ENCODE results near the gene GPM6B.

GPM6B gene

DNA sequence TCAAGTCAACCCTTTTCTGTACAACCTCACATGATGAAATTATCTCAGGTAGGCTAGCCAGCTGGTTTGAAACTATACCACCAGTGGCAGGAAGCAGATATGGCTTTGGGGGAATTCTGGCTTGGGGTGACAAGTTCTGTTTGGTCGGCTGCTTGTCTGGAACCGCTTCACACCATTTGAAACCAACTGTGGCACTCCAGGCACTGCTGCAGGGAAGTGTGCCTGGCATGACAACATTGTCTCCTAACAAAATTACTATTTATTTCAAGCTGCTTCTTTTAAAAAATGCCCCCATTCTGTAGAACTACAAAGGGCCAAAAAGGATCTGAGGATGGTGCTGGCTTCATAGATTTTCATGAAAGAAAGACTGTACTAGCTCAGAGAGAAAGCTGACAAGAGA lies 37.1 kb upstream of the GPM6B start:
- TF ChIP-seq ZFX (IDR thresholded peaks at IDR 0.05) (no peak), CTCF (conservative IDR thresholded peaks at IDR 0.05) (no peak)

GRCh38 chrX:13852001-13852695 lies 35.3 kb upstream of the GPM6B start:
- H3K27ac ChIP-seq = no peak overlapping the region
- TF ChIP-seq CTCF (conservative IDR thresholded peaks at IDR 0.05) (peak; percentile 19; the same call in 1 of the 2 replicates), ZFX (IDR thresholded peaks at IDR 0.05) (no peak)

More for the DNA sequence above, 37.1 kb upstream of the GPM6B start:
- H3K27ac ChIP-seq = no peak overlapping the region

- TF ChIP-seq ZFX (IDR thresholded peaks at IDR 0.05) (no peak), CTCF (conservative IDR thresholded peaks at IDR 0.05) (no peak)
- peak overlapping the region; percentile 46; the same call in 1 of the 2 replicates for H3K27ac ChIP-seq
Observed at GRCh38 chrX:13845721-13846378, 29.0 kb upstream of the GPM6B start.

GRCh38 chrX:13843150-13843721 lies 26.3 kb upstream of the GPM6B start:
- H3K27ac ChIP-seq = no peak overlapping the region
- TF ChIP-seq ZFX (IDR thresholded peaks at IDR 0.05) (no peak), CTCF (conservative IDR thresholded peaks at IDR 0.05) (no peak)

DNA sequence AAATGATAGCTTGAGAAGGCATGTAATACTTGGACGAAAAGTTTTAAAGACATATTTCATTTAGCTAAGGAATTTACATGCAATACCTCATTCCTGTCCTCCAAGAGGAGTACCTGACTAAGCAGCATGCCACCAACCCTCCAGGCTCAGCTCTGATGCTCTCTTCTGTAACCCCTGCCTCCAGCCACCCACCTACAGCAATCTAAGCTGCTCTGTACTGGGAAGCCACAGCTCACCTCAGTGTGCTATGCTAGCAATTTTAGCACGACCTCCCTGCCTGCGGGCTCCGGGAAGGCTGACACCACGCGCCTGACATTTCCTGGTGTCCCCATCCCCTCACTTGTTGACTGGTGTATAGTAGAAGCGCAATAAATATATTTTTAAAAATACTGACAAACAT lies 23.2 kb upstream of the GPM6B start:
- TF ChIP-seq CTCF (conservative IDR thresholded peaks at IDR 0.05) = no peak
- TF ChIP-seq ZFX (IDR thresholded peaks at IDR 0.05) = no peak
- no peak overlapping the region for H3K27ac ChIP-seq

GRCh38 chrX:13837290-13837745 lies 20.4 kb upstream of the GPM6B start:
- H3K27ac ChIP-seq = no peak overlapping the region
- TF ChIP-seq CTCF (conservative IDR thresholded peaks at IDR 0.05) (no peak), ZFX (IDR thresholded peaks at IDR 0.05) (no peak)

GRCh38 chrX:13836575-13836974 lies 19.7 kb upstream of the GPM6B start:
- H3K27ac ChIP-seq = no peak overlapping the region
- no peak for TF ChIP-seq ZFX (IDR thresholded peaks at IDR 0.05)
- no peak for TF ChIP-seq CTCF (conservative IDR thresholded peaks at IDR 0.05)

Measured in C4-2B (cell line).